Panc1 (cell line): ENCODE measurements around the gene RASSF10. TPM values are rescaled to one million over a fixed set of nuclear protein-coding genes. Genes with fewer than 3 reads are reported as not detected.

Source experiments
- ATAC-seq: fragments of 200-7000 bp; cut with Tn5 transposase; 2 replicates; pipeline ENCODE4 v1.9.1; 2020; ENCODE audit warnings: mild to moderate bottlenecking, moderate library complexity
- BruUV-seq: library from RNA; stranded (reverse); fragments of 400-500 nt; replicated peaks from 2 replicates; lab custom pipeline; 2021; lab: Mats Ljungman, UMichigan
- CTCF ChIA-PET: fragments of 300-600 bp; sonication (Branson Sonifier 250); formaldehyde crosslinking; loops from one replicate; lab custom pipeline; 2022; ENCODE audit warnings: antibody characterized with exemption; lab: Charles Lee
- POLR2A ChIA-PET: fragments of 300-600 bp; sonication (Branson Sonifier 250); formaldehyde crosslinking; loops from one replicate; lab custom pipeline; 2022; ENCODE audit warnings: antibody characterized with exemption; lab: Charles Lee
- DNase-seq: peaks from one replicate; pipeline ENCODE4 v3.0.0-alpha.2; 2010; ENCODE audit warnings: low read depth, low spot score
- H3K27ac ChIP-seq: 2 replicates; pipeline ENCODE4 v1.5.1; 2011; ENCODE audit warnings: mild to moderate bottlenecking, low read length, inconsistent platforms
- H3K27me3 ChIP-seq: fragments of 200-500 bp; sonication (Bioruptor generic); 2 replicates; pipeline ENCODE4 v1.6.0; 2014; ENCODE audit warnings: low read length, inconsistent platforms; ENCODE audit not compliant: control insufficient read depth, insufficient read depth
- H3K36me3 ChIP-seq: fragments of 200-500 bp; sonication (Bioruptor generic); 2 replicates; pipeline ENCODE4 v1.5.1; 2014; ENCODE audit warnings: inconsistent platforms, mild to moderate bottlenecking, low read length, moderate library complexity; ENCODE audit not compliant: control insufficient read depth, insufficient read depth
- H3K4me1 ChIP-seq: 2 replicates; pipeline ENCODE4 v1.5.1; 2011; ENCODE audit warnings: inconsistent platforms, mild to moderate bottlenecking, low read length, moderate library complexity; ENCODE audit not compliant: control insufficient read depth, insufficient read depth
- H3K4me3 ChIP-seq, 2 experiments: 2 replicates each; pipeline ENCODE4 v1.5.1; 2011 to 2012; ENCODE audit warnings: low read depth in 2 of 2, low read length in 2 of 2, mild to moderate bottlenecking in 2 of 2, inconsistent platforms in 1 of 2, moderate library complexity in 1 of 2
- H3K9me3 ChIP-seq: fragments of 200-500 bp; sonication (Bioruptor generic); 2 replicates; pipeline ENCODE4 v1.5.1; 2014; ENCODE audit warnings: low read depth, mild to moderate bottlenecking, inconsistent platforms, low read length, moderate library complexity; ENCODE audit not compliant: control insufficient read depth, insufficient read depth
- POLR2AphosphoS5 ChIP-seq: IDR thresholded peaks from 2 replicates; pipeline ENCODE4 v1.6.1; 2012; ENCODE audit warnings: mild to moderate bottlenecking, low read depth, low read length, moderate library complexity
- REST ChIP-seq, 2 experiments: IDR thresholded peaks; 2 replicates each; pipeline ENCODE4 v1.6.1; 2011 to 2012; ENCODE audit warnings: low read depth in 2 of 2, control low read depth in 1 of 2, low read length in 1 of 2, mild to moderate bottlenecking in 1 of 2, moderate library complexity in 1 of 2; ENCODE audit not compliant: insufficient read depth in 1 of 2
- SIN3A ChIP-seq: IDR thresholded peaks from 2 replicates; pipeline ENCODE4 v1.6.1; 2012; ENCODE audit warnings: low read depth, mild to moderate bottlenecking, low read length, moderate library complexity, borderline replicate concordance; ENCODE audit not compliant: insufficient read depth
- TCF7L2 ChIP-seq: IDR thresholded peaks from 2 replicates; pipeline ENCODE4 v1.6.1; 2011; ENCODE audit warnings: mild to moderate bottlenecking, low read depth, low read length, inconsistent platforms
- in situ Hi-C: cut with HindIII; loops from 2 replicates; pipeline ENCODE4 v1.10.0; 2016; ENCODE audit warnings: low sequenced_read_pairs, low pct_unique_long_range_greater_than_20kb
- intact Hi-C: fragments of 100-400 bp; cut with micrococcal nuclease; formaldehyde crosslinking; loops from one replicate; pipeline ENCODE4 v1.10.0; 2022; ENCODE audit not compliant: unreplicated experiment
- total RNA-seq: library from RNA; stranded (reverse); gene quantifications from one replicate; pipeline ENCODE4 v1.2.1, GENCODE V29; 2021; ENCODE audit not compliant: unreplicated experiment
- TF ChIP-seq, protein P1 (sequence below): fragments of 450-650 bp; IDR thresholded peaks from 2 replicates; pipeline ENCODE4 v1.5.1; 2017; ENCODE audit warnings: mild to moderate bottlenecking

The RASSF10 gene
- total RNA-seq, 1 experiment from 2014 or later = not detected

DNA sequence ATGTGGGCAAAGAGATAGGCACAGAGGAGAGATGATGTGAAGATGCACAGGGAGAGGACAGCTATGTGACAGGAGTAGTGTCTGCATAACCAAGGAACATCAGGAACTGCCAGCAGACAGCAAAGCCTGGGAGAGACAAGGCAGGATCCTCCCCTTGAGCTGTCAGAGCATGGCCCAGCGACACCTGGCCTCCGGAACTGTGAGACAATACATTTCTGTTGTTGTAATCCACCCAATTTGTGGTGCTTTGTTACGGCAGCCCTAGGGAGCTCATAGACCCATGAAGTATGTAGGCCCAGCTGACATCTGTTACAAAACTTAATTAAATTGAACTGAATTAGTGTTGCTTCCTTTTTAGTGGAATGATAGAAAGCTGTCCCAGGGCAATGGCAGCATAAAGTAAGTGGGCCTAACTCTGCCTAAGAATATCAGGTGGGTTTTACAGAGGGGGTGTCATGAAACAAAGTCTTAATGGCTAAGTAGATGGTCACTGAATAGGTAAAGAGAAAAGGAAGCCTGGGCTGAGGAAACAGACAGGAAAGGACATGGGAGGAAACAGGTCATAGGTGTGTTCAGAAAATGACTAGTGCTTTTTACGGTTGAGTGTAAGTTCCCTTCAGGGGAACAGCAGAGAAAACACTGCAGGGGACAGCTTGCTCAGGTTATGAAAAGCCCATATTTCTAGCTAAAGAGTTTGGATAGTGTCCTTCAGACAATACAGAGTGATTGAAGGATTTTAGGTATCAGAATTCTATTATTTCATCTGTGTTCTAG is 24.8 kb downstream of the RASSF10 start:
- intact Hi-C loops (no loop called here), in situ Hi-C loops (no loop called here)
- Histone ChIP-seq H3K36me3 (no peaks in the 10 kb centered on the region), H3K4me3 (no peak overlapping the region), H3K27ac (no peak overlapping the region), H3K27me3 (peaks cover 24% of the 10 kb centered on the region), H3K9me3 (no peaks in the 10 kb centered on the region), H3K4me1 (no peaks in the 10 kb centered on the region)
- ATAC-seq (no peak), DNase-seq (no peak)
- TF ChIP-seq SIN3A (no peak), POLR2AphosphoS5 (no peak), REST (IDR thresholded peaks at IDR 0.05; ENCODE audit: insufficient read depth in 1 of 2, low read depth in 2 of 2, low read length in 1 of 2) (no peak), TCF7L2 (no peak)
- TF ChIP-seq, protein P1, sequence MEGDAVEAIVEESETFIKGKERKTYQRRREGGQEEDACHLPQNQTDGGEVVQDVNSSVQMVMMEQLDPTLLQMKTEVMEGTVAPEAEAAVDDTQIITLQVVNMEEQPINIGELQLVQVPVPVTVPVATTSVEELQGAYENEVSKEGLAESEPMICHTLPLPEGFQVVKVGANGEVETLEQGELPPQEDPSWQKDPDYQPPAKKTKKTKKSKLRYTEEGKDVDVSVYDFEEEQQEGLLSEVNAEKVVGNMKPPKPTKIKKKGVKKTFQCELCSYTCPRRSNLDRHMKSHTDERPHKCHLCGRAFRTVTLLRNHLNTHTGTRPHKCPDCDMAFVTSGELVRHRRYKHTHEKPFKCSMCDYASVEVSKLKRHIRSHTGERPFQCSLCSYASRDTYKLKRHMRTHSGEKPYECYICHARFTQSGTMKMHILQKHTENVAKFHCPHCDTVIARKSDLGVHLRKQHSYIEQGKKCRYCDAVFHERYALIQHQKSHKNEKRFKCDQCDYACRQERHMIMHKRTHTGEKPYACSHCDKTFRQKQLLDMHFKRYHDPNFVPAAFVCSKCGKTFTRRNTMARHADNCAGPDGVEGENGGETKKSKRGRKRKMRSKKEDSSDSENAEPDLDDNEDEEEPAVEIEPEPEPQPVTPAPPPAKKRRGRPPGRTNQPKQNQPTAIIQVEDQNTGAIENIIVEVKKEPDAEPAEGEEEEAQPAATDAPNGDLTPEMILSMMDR = no peak
- ChIA-PET CTCF (no interaction called here), POLR2A (interaction anchor here (0.6 kb wide), 1 partner anchor 35 kb away, joined by 3 read pairs; no protein-coding TSS in a partner anchor)
- BruUV-seq = no TSS peak

DNA sequence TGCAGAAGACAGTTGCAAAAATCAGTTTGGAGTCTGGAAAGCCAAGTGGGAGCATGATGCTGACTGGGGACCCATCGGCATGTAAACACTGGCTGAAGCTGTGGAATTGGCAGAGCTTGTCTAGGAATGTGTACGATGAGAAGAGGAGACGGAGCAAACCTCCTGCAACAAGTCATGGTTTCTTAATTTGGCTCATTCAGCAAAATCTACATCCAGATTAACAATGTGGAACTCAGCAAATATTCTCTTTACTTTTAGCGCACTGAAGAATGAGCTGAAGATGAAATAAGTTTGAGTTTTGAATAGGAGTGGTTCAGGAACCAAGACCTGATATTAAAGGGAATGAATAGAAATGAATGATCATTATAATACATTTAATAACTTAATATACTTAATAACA is 26.6 kb downstream of the RASSF10 start:
- Histone ChIP-seq H3K27ac (no peak overlapping the region), H3K27me3 (peaks cover 20% of the 10 kb centered on the region), H3K36me3 (no peaks in the 10 kb centered on the region), H3K4me3 (no peak overlapping the region), H3K4me1 (no peaks in the 10 kb centered on the region), H3K9me3 (no peaks in the 10 kb centered on the region)
- intact Hi-C loops = no loop called here
- no peak for DNase-seq
- no peak for TF ChIP-seq SIN3A
- no peak for TF ChIP-seq REST (IDR thresholded peaks at IDR 0.05; ENCODE audit: insufficient read depth in 1 of 2, low read depth in 2 of 2, low read length in 1 of 2)
- no peak for ATAC-seq
- in situ Hi-C loops = no loop called here
- CTCF ChIA-PET = no interaction called here
- POLR2A ChIA-PET = no interaction called here
- no TSS peak for BruUV-seq
